HFFc6 (cell line): Measurements from ENCODE around the gene LECT2. TPM values are rescaled to one million over a fixed set of nuclear protein-coding genes. Genes with fewer than 3 reads are reported as not detected.
A peak's percentile ranks its signal among the peaks of the same experiment; 100 is the strongest.

ENCODE experiments used
- DNase-seq: peaks from one replicate; pipeline ENCODE4 v3.0.0-alpha.2; 2018
- H3K27ac Mint-ChIP-seq: 2 replicates; pipeline ENCODE4 v1.8.0; 2020; ENCODE audit warnings: mild to moderate bottlenecking, mixed read lengths
- H3K27me3 Mint-ChIP-seq: 2 replicates; pipeline ENCODE4 v1.8.0; 2021; ENCODE audit warnings: mild to moderate bottlenecking, moderate library complexity, mixed read lengths; ENCODE audit not compliant: insufficient read depth
- H3K36me3 Mint-ChIP-seq: 2 replicates; pipeline ENCODE4 v1.8.0; 2021; ENCODE audit warnings: low read depth, mixed read lengths
- H3K4me1 Mint-ChIP-seq: 2 replicates; pipeline ENCODE4 v1.8.0; 2020; ENCODE audit warnings: low read depth, mixed read lengths
- H3K4me3 Mint-ChIP-seq: 2 replicates; pipeline ENCODE4 v1.8.0; 2020; ENCODE audit warnings: mild to moderate bottlenecking, moderate library complexity, mixed read lengths
- H3K9me3 Mint-ChIP-seq: 2 replicates; pipeline ENCODE4 v1.8.0; 2020; ENCODE audit warnings: mild to moderate bottlenecking, mixed read lengths
- CTCF ChIP-seq: fragments of 200-600 bp; sonication (generic); IDR thresholded peaks from 2 replicates; pipeline ENCODE4 v1.5.0; 2021; ENCODE audit warnings: antibody characterized with exemption, mild to moderate bottlenecking
- total RNA-seq, 6 experiments: library from RNA; stranded (reverse); fragmentation: NEBNext Ultra II Directional; extraction: Animal tissue kit (Norgen Biotek cat#: 25700); gene quantifications; 2 replicates in 1 of 6; 3 replicates in 5 of 6; pipeline ENCODE4 v1.2.3, GENCODE V29; 2021

Gene LECT2
- total RNA-seq, 6 experiments from 2014 or later, result not detected

GRCh38 chr5:135988546-135988945 is 33.8 kb upstream of the LECT2 start:
- no peak overlapping the region for H3K27ac Mint-ChIP-seq
- H3K27me3 Mint-ChIP-seq, result no peaks in the 10 kb centered on the region; the same call in 1 of the 2 replicates
- DNase-seq, result no peak
- no peaks in the 10 kb centered on the region for H3K36me3 Mint-ChIP-seq
- TF ChIP-seq CTCF, result no peak
- peaks cover 25% of the 10 kb centered on the region for H3K4me1 Mint-ChIP-seq
- no peaks in the 10 kb centered on the region for H3K9me3 Mint-ChIP-seq
- H3K4me3 Mint-ChIP-seq, result no peak overlapping the region

- no peak for TF ChIP-seq CTCF
- peaks cover 17% of the 10 kb centered on the region for H3K4me1 Mint-ChIP-seq
- H3K27ac Mint-ChIP-seq, result peak overlapping the region; percentile 62
- H3K4me3 Mint-ChIP-seq, result no peak overlapping the region
- DNase-seq, result no peak
- no peaks in the 10 kb centered on the region for H3K36me3 Mint-ChIP-seq
- H3K27me3 Mint-ChIP-seq, result no peaks in the 10 kb centered on the region; the same call in 1 of the 2 replicates
- no peaks in the 10 kb centered on the region for H3K9me3 Mint-ChIP-seq
Observed at GRCh38 chr5:135986891-135987401, 32.2 kb upstream of the LECT2 start.

DNA sequence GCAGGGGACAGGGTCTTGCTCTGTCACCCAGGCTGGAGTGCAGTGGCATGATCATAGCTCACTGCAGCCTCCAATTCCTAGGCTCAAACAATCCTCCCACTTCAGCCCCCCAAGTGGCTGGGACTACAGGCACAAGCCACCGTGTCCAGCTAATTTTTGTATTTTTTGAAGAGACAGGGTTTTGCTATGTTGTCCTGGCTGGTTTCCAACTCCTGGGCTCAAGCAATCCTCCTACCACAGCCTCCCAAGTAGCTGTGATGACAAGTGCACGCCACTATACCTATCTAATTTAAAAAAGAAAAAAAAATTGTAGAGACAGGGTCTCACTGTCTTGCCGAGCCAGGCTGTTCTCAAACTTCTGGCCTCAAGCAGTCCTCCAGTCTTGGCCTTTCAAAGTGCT is 31.6 kb upstream of the LECT2 start:
- no peak overlapping the region for H3K4me3 Mint-ChIP-seq
- H3K4me1 Mint-ChIP-seq, result peaks cover 17% of the 10 kb centered on the region
- H3K27me3 Mint-ChIP-seq, result no peaks in the 10 kb centered on the region; the same call in 1 of the 2 replicates
- no peak for DNase-seq
- no peaks in the 10 kb centered on the region for H3K9me3 Mint-ChIP-seq
- TF ChIP-seq CTCF, result no peak
- H3K27ac Mint-ChIP-seq, result peak overlapping the region; percentile 62; the same call in 1 of the 2 replicates
- no peaks in the 10 kb centered on the region for H3K36me3 Mint-ChIP-seq

DNA sequence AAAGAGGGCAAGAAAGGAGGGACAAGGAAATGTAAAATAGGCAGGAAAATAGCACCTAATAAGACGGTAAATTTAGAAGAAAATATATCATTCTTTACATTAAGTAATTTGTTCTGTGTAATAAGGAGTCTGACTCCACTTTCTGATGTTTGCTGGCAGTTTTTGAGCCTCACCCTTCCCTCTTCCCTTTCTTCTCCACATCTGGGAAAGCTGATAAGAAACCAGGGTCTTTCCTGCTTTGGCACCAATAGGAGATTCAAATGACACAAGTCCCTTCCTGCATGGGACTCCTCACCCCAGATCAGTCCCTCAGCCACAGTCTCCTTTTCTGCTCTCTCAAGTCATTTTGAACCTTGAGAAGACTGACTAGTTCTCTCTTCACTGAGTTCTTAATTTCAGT is 31.2 kb upstream of the LECT2 start:
- no peak for TF ChIP-seq CTCF
- Mint-ChIP-seq H3K27me3 (no peaks in the 10 kb centered on the region; the same call in 1 of the 2 replicates), H3K9me3 (no peaks in the 10 kb centered on the region), H3K4me3 (no peak overlapping the region), H3K4me1 (peaks cover 17% of the 10 kb centered on the region), H3K27ac (no peak overlapping the region), H3K36me3 (no peaks in the 10 kb centered on the region)
- no peak for DNase-seq

- no peaks in the 10 kb centered on the region for H3K36me3 Mint-ChIP-seq
- H3K27me3 Mint-ChIP-seq, result no peaks in the 10 kb centered on the region; the same call in 1 of the 2 replicates
- peaks cover 19% of the 10 kb centered on the region for H3K4me1 Mint-ChIP-seq
- TF ChIP-seq CTCF, result no peak
- H3K4me3 Mint-ChIP-seq, result no peak overlapping the region
- H3K27ac Mint-ChIP-seq, result no peak overlapping the region
- DNase-seq, result no peak
- H3K9me3 Mint-ChIP-seq, result no peaks in the 10 kb centered on the region
Observed at GRCh38 chr5:135980620-135981019, 25.8 kb upstream of the LECT2 start.
